ENCODE measurements around the gene DCX.

Gene DCX

GRCh38 chrX:111264385-111264784 lies 147.6 kb downstream of the DCX start:
- H3K4me3 ChIP-seq (ENCODE audit: low read length) = no peak overlapping the region
- no peak for DNase-seq (ENCODE audit: low read depth)
- no peak for TF ChIP-seq CTCF (conservative IDR thresholded peaks at IDR 0.05; ENCODE audit: low read length)

GRCh38 chrX:111262086-111262485 lies 149.9 kb downstream of the DCX start:
- H3K4me3 ChIP-seq (ENCODE audit: low read length) = no peak overlapping the region
- TF ChIP-seq CTCF (conservative IDR thresholded peaks at IDR 0.05; ENCODE audit: low read length) = no peak
- DNase-seq (ENCODE audit: low read depth) = peak; percentile 58

GRCh38 chrX:111260451-111260850 lies 151.5 kb downstream of the DCX start:
- DNase-seq (ENCODE audit: low read depth) = no peak
- H3K4me3 ChIP-seq (ENCODE audit: low read length) = no peak overlapping the region
- TF ChIP-seq CTCF (conservative IDR thresholded peaks at IDR 0.05; ENCODE audit: low read length) = no peak

- DNase-seq (ENCODE audit: low read depth) = no peak
- no peak overlapping the region for H3K4me3 ChIP-seq (ENCODE audit: low read length)
- no peak for TF ChIP-seq CTCF (conservative IDR thresholded peaks at IDR 0.05; ENCODE audit: low read length)
Measured at GRCh38 chrX:111259559-111259958, 152.4 kb downstream of the DCX start.

GRCh38 chrX:111257733-111258132 lies 154.3 kb downstream of the DCX start:
- no peak for DNase-seq (ENCODE audit: low read depth)
- H3K4me3 ChIP-seq (ENCODE audit: low read length) = no peak overlapping the region
- TF ChIP-seq CTCF (conservative IDR thresholded peaks at IDR 0.05; ENCODE audit: low read length) = no peak

GRCh38 chrX:111254896-111255693 lies 156.9 kb downstream of the DCX start:
- DNase-seq (ENCODE audit: low read depth) = no peak
- H3K4me3 ChIP-seq (ENCODE audit: low read length) = no peak overlapping the region
- no peak for TF ChIP-seq CTCF (conservative IDR thresholded peaks at IDR 0.05; ENCODE audit: low read length)

GRCh38 chrX:111244235-111244750 lies 167.7 kb downstream of the DCX start:
- peak; percentile 45 for TF ChIP-seq CTCF (conservative IDR thresholded peaks at IDR 0.05; ENCODE audit: low read length)
- DNase-seq (ENCODE audit: low read depth) = peak; percentile 8
- H3K4me3 ChIP-seq (ENCODE audit: low read length) = no peak overlapping the region

Data from AG10803 (cell line).